NT2/D1 (cell line): Measurements from ENCODE around the gene KCNQ5.

ENCODE experiments used
- SUZ12 ChIP-seq: IDR thresholded peaks from 2 replicates; pipeline ENCODE4 v1.6.1; 2011; ENCODE audit not compliant: insufficient read length, insufficient read depth; ENCODE audit errors: extremely low read depth
- YY1 ChIP-seq: IDR thresholded peaks from 2 replicates; pipeline ENCODE4 v1.6.1; 2011; ENCODE audit not compliant: insufficient read length, insufficient read depth
- ZNF274 ChIP-seq: IDR thresholded peaks from 2 replicates; pipeline ENCODE4 v1.6.1; 2011; ENCODE audit warnings: mild to moderate bottlenecking, low read depth, low read length

DNA sequence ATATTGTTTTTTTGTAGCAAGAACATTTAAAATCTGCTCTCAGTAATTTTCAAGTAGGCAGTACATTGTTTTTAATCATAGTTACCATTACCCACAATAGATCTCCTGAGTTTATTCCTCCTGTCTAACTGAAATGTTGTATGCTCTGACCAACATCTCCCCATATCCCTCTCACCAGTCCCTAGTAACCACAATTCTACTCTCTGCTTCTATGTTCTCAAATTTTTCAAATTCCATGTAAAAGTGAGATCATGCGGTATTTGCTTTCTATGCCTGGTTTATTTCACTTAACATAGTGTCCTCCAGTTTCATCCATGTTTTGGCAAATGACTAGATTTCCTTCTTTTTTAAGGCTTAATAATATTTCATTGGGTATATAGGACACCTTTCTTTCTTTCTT lies 300.5 kb downstream of the KCNQ5 start:
- no peak for TF ChIP-seq YY1
- TF ChIP-seq SUZ12 = no peak
- no peak for TF ChIP-seq ZNF274
